Posterior vena cava (tissue), 2 donors: Measurements from ENCODE around the gene RNPEP. TPM values are rescaled to one million over a fixed set of nuclear protein-coding genes. Genes with fewer than 3 reads are reported as not detected.
"Not testable (repeated sequence)": the region's sequence is repeated elsewhere in the genome, so short reads cannot be mapped to it uniquely, and the experiment has no call there.

Source experiments
- DNase-seq: peaks from one replicate; pipeline ENCODE4 v3.0.0-alpha.2; 2020; ENCODE audit warnings: low spot score
- intact Hi-C, 2 donors: fragments of 100-400 bp; cut with DNase I; formaldehyde crosslinking; loops; one replicate each; pipeline versions ENCODE4 v1.14.1 to v1.14.2; 2022 to 2023
- total RNA-seq, 2 donors: library from RNA; stranded (reverse); fragmentation: NEBNext Ultra II Directional; extraction: Animal tissue kit (Norgen Biotek cat#: 25700); gene quantifications; one replicate each; pipeline ENCODE4 v1.2.1, GENCODE V29; 2021
- donor health status: DM: yes; HTN: yes; CAD: no.
- donor health status: DM: yes; HTN: yes; CAD: no.

RNPEP gene
- total RNA-seq, 2 donors from 2014 or later: 29.1 to 38.7 TPM

GRCh38 chr1:202017749-202018467, 35.5 kb downstream of the RNPEP start:
- intact Hi-C loops: no loop called here
- DNase-seq: peak; percentile 72

GRCh38 chr1:202018468-202019234, 36.2 kb downstream of the RNPEP start:
- DNase-seq: peak; percentile 60
- intact Hi-C loops: no loop called here

DNA sequence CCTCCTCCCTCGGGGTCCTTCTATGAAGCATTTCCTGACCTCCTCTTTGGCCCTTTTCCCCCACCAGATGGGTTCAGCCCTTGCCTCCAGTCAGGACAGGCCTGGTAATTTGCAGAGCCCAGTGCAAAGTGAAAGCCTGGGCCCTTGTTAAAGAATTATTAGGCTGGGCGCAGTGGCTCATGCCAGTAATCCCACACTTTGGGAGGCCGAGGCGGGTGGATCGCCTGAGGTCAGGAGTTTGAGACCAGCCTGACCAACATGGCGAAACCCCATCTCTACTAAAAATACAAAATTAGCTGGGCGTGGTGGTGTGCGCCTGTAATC, 36.7 kb downstream of the RNPEP start:
- intact Hi-C loops, DNase-seq: not testable (repeated sequence)

- intact Hi-C loops: no loop called here
- DNase-seq: no peak
Observed at GRCh38 chr1:202023001-202023433, 40.6 kb downstream of the RNPEP start.

DNA sequence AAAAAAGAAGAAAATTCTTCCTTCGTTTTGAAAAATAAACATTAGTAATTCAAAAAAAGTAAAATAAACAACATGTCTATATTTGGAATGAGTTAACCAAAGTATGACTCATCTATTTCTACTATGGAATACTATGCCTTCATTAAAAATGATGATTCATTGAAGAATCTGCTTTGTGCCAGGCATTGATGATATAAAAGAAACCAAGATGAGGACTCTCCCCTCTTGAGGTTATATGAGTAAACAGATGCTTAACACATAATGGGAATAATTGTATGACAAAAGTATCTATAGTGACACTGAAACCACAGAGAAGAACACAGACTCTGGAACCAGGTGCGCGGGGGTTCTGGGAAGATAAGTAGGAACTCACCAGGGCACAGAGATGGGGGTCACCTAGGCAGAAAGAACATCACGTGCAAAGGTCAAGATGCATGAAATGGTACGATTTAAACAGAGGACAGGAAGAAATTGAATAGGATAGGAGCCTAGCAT, 46.8 kb downstream of the RNPEP start:
- intact Hi-C loops: no loop called here
- no peak for DNase-seq

DNA sequence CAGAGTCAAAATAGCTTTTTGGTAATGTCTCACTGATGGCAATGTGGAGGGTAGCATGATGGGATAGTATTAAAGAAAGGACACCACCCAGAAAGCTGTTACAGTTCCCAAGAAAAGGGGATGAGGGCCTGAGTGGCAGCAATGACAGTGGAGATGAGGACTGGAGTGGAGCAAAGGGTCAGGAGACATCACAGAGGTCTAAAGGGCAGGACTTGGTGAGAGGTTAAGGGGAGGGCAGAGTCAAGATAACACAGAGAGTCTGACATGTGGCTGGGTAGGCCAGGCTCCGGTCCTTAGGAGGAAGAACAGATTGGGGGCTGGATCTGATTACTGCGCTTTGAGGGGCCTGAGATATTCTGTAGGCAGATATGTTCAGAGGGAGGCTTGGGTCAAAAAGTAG, 47.3 kb downstream of the RNPEP start:
- intact Hi-C loops: no loop called here

GRCh38 chr1:202031796-202032195, 49.3 kb downstream of the RNPEP start:
- DNase-seq: no peak
- intact Hi-C loops: no loop called here

More for the DNA sequence above, 47.3 kb downstream of the RNPEP start:
- DNase-seq: no peak

- DNase-seq: no peak
- intact Hi-C loops: no loop called here
Observed at GRCh38 chr1:202034149-202034682, 51.8 kb downstream of the RNPEP start.

DNA sequence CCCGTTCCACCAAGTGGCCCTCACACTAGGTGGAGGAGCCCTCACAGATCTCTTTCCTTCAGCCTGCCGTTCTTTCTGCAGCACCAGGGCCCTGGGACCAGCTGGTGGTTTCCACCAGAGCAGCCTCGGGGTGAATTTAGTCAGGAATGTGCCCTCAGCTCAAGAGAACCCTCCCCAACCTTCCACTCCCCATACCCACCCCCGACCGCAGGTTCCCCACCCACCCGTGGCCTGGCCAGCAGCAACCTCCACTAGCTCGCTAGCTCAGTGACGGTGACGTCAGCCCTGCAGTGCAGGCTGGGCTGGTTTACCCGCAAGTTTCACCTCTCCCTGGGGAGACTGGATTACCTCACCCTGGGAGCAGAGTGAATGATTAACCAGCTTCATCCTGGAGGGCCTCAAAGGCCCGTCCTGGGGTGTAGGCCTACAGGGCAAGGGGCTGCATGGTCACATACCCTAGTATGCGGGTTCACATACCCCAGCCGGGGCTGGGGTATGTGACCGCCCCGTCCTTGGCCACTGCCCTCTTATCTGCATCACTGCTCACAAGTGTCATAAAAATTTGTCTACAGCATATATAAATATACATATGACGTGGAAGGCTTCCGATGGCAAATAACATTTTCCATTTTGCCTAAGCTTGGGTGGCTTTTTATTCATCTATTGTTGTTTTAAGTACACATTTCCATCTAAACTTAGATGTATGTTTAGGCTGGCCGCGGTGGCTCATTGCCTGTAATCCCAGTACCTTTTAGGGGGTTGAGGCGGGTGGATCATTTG, 52.4 kb downstream of the RNPEP start:
- DNase-seq: peak; percentile 94
- intact Hi-C loops: no loop called here

DNA sequence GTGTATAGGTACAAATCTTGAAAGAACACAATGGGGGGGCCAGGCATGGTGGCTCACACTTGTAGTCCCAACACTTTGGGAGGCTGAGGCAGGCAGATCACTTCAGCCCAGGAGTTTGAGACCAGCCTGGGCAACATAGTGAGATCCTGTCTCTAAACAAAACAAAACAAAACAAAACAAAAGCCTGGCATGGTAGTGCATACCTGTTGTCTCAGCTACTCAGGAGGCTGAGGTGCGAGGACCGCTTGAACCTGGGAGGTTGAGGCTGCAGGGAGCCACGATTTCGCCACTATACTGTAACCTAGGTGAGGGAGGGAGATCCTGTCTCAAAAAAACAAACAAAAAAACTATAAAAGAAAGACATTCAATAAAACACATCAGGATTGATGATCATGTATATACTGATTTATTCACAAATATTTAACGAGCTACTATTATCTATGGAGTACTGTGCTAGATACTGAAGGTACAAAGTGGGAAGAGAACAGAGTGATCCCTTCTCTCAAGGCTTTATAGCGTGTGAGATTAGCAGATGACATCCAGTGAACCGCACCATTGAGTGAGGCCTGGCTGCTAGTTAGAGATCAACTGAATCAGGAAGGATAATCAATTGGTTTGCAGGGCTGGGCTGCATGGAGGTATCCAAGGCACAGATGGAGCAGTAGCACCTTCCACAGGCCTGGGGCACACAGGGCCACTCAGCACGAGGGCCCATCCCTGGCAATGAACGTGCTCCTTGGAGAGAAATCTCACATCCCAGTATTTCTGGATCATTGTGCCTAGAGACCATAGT, 54.3 kb downstream of the RNPEP start:
- DNase-seq: no peak
- intact Hi-C loops: no loop called here

GRCh38 chr1:202037706-202038296, 55.4 kb downstream of the RNPEP start:
- DNase-seq: no peak
- intact Hi-C loops: no loop called here

- DNase-seq: no peak
- intact Hi-C loops: no loop called here
Observed at GRCh38 chr1:202038688-202039346, 56.4 kb downstream of the RNPEP start.

DNA sequence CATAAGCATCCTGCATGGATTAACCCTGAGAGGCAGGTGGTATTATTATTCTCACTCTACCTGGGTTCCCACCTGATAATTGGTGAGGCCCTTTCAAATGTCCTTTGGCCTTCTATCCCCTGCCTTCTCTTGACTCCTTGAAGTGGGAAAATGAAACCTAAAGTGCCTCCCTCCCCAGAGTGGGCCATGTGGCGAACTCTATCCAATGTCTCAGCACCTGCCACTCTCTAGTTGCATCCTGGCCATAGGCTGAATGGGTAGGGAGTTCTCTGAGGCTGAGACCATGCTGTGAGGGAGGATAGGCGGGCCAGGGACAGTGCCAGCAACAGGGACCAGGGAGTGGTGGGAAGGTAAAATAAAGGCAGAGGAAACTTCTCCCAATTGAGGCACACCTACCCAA, 63.3 kb downstream of the RNPEP start:
- intact Hi-C loops: no loop called here

GRCh38 chr1:202046227-202046626, 63.8 kb downstream of the RNPEP start:
- DNase-seq: no peak
- intact Hi-C loops: no loop called here

More for the DNA sequence above, 63.3 kb downstream of the RNPEP start:
- no peak for DNase-seq

GRCh38 chr1:202046748-202047708, 64.6 kb downstream of the RNPEP start:
- intact Hi-C loops: no loop called here
- DNase-seq: no peak

DNA sequence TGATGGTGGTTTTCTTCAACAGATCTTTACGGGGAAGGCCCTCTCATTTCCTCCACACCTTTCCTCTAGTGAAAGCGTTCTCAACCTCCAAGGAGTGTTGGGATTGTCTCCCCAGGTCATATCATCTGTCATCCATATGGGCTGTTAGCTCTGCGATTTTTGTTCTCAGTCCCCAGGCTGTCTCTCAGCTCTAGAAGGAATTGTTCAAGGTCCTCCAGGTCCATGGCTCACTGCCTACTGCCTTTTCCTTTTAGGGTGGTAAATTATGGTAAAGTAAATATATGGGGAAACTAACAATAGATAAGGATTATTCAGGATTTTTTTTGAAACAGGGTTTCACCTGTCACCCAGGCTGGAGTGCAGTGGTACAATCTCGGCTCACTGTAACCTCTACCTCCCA, 65.5 kb downstream of the RNPEP start:
- intact Hi-C loops: no loop called here
- no peak for DNase-seq

GRCh38 chr1:202049129-202049528, 66.7 kb downstream of the RNPEP start:
- intact Hi-C loops: no loop called here
- DNase-seq: no peak
